Heart left ventricle (tissue), 16 donors: ENCODE data around the gene LSG1. TPM values are rescaled to one million over a fixed set of nuclear protein-coding genes. Genes with fewer than 3 reads are reported as not detected.

Source experiments
- ATAC-seq, 4 donors: fragments of 200-7000 bp; cut with Tn5 transposase; one replicate each; pipeline ENCODE4 v1.9.1; 2020 to 2022; ENCODE audit warnings: moderate library complexity in 4 of 4, mild to moderate bottlenecking in 3 of 4, moderate number of reproducible peaks in 1 of 4
- DNase-seq, 5 donors: peaks; one replicate each; pipeline ENCODE4 v3.0.0-alpha.2; 2020
- H3K27ac ChIP-seq, 12 donors: fragments of 200-600 bp; sonication (generic) in 4 of 12; one replicate each; pipeline versions ENCODE4 v1.5.0 to v1.8.0; 2016 to 2022; ENCODE audit warnings: mild to moderate bottlenecking in 2 of 12
- H3K27me3 ChIP-seq, 9 donors: fragments of 200-600 bp; sonication (generic) in 2 of 9; one replicate each; pipeline versions ENCODE4 v1.5.1 to v1.8.0; 2016 to 2022; ENCODE audit warnings: mild to moderate bottlenecking in 3 of 9
- H3K36me3 ChIP-seq, 9 donors: fragments of 200-600 bp; sonication (generic) in 2 of 9; one replicate each; pipeline versions ENCODE4 v1.5.0 to v1.8.0; 2018 to 2022; ENCODE audit warnings: mild to moderate bottlenecking in 2 of 9
- H3K4me1 ChIP-seq, 12 donors: fragments of 200-600 bp; sonication (generic) in 4 of 12; one replicate each; pipeline versions ENCODE4 v1.5.0 to v1.8.0; 2016 to 2022; ENCODE audit warnings: mild to moderate bottlenecking in 3 of 12
- H3K4me3 ChIP-seq, 12 donors: fragments of 200-600 bp; sonication (generic) in 4 of 12; one replicate each; pipeline versions ENCODE4 v1.5.0 to v1.8.0; 2017 to 2022; ENCODE audit warnings: mild to moderate bottlenecking in 9 of 12, moderate library complexity in 4 of 12
- H3K9me3 ChIP-seq, 12 donors: fragments of 200-600 bp; sonication (generic) in 4 of 12; one replicate each; pipeline versions ENCODE4 v1.5.0 to v1.8.0; 2016 to 2022; ENCODE audit warnings: mild to moderate bottlenecking in 1 of 12
- POLR2A ChIP-seq, 2 donors: fragments of 450-650 bp; IDR thresholded peaks; one replicate each; pipeline ENCODE4 v1.6.1; 2017; ENCODE audit warnings: antibody characterized with exemption in 2 of 2, mild to moderate bottlenecking in 2 of 2, moderate library complexity in 2 of 2
- WGBS, 4 donors: extraction: QIAGEN DNeasy Blood & Tissue Kit in 2 of 4; methylation state at CpG; one replicate each; pipeline versions ENCODE4 v1.1.5 to v1.1.7; 2013 to 2018; 5-methylcytosine and 5-hydroxymethylcytosine counted together
- intact Hi-C, 10 donors: fragments of 100-400 bp; cut with DNase I; formaldehyde crosslinking; loops; one replicate each; pipeline versions ENCODE4 v1.11.1 to v1.14.2; 2022
- polyA plus RNA-seq, 2 donors: library from polyadenylated mRNA; stranded (reverse); fragments of 200-250 nt; gene quantifications; one replicate each; pipeline ENCODE4 v1.2.3, GENCODE V29; 2013
- total RNA-seq, 9 donors: library from RNA; depleted of rRNA in 2 of 9; stranded (reverse); fragments of >200 nt in 2 of 9; fragmentation: NEBNext Ultra II Directional in 3 of 9; extraction: Animal tissue kit (Norgen Biotek cat#: 25700) in 3 of 9; gene quantifications; one replicate each; pipeline versions ENCODE4 v1.1.0 to v1.2.4, GENCODE V29; 2016 to 2023
- TF ChIP-seq, protein P1 (sequence below), 12 donors: fragments of 200-600 bp; sonication (generic) in 4 of 12; IDR thresholded peaks; one replicate each; pipeline versions ENCODE4 v1.5.0 to v1.8.0; 2018 to 2022; ENCODE audit warnings: antibody characterized with exemption in 12 of 12, mild to moderate bottlenecking in 5 of 12
- donor health status: ischemic (EF 13 %, LVEDD 7.1; RV severe dilation, severe dysfunction).
- donor health status: healthy with polysubstance abuse.
- donor health status: DM: no; HTN: yes; CAD: no.
- donor health status: DM: no; HTN: no; CAD: no.
- donor health status: ischemic (EF 25% LVEDD 6.9; RV normal size, moderate dysfunction).
- donor health status: ischemic (EF 25% LVEDD 5.7; RV mildly dilated, moderate dysfunction).
- donor health status: healthy.
- donor health status: DM: yes; HTN: yes; CAD: no.
- donor health status: ischemic (EF 35%, LVEDD 5.7; RV mildly dilated, moderate dysfunction).
- donor health status: nonischemic (EF 11% LVEDD 7.7; RV severe dilation, severe dysfunction).
- donor health status: DM: yes; HTN: yes; CAD: no.
- donor health status: PGD.
- donor health status: ischemic (EF 29% LVEDD 5.4; RV normal size, mild dysfunction).
- donor health status: nonischemic (EF 23%, LVEDD 6.1; RV moderate dilation, normal function).

The LSG1 gene
- total and polyA plus RNA-seq, 11 donors: 9.6 to 26.9 (median 18.9) TPM

DNA sequence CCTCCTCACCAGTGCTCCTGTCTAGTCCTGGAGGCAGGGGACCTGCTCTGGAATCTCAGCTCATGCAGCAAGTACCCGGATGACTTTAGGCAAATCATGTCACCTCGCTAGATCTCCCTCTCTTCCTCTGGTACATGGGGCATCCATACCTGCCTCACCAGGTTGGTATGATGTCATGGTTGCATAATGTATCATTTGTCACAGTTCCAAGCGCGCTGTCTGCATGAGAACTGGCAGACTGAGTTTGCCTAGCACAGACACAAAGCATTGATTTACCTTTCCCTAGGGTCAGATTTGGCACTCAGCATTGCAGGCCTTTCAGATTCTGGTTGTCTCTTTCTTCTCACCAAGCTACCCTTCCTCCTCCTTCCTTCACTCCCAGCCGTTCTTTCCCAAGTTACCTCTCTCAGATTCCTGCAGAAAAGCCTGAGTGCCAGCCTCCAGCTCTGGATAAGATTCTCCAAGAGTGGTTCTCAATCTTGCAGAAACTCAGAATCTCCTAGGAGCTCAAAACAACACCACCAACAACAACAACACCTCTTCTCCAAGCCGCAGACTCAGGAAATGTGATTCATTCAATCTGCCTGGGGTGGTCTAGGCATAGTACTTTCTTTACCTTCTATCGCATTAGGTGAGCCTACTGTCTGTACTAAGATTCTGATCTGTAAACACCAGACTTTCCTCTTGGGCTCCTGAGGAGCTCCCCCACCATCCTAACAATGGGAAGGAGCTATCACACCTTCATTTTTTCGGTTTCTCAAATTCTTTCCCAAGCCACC lies 43.2 kb upstream of the LSG1 start:
- Histone ChIP-seq H3K4me3 (no peak overlapping the region), H3K27me3 (no peaks in the 10 kb centered on the region), H3K36me3 (no peaks in the 10 kb centered on the region), H3K9me3 (peaks cover 0 to 3% (median 0%) of the 10 kb centered on the region in 12 donors), H3K4me1 (peaks cover 0 to 13% (median 9%) of the 10 kb centered on the region in 12 donors), H3K27ac (no peak overlapping the region)
- intact Hi-C loops: no loop called here
- TF ChIP-seq, protein P1, sequence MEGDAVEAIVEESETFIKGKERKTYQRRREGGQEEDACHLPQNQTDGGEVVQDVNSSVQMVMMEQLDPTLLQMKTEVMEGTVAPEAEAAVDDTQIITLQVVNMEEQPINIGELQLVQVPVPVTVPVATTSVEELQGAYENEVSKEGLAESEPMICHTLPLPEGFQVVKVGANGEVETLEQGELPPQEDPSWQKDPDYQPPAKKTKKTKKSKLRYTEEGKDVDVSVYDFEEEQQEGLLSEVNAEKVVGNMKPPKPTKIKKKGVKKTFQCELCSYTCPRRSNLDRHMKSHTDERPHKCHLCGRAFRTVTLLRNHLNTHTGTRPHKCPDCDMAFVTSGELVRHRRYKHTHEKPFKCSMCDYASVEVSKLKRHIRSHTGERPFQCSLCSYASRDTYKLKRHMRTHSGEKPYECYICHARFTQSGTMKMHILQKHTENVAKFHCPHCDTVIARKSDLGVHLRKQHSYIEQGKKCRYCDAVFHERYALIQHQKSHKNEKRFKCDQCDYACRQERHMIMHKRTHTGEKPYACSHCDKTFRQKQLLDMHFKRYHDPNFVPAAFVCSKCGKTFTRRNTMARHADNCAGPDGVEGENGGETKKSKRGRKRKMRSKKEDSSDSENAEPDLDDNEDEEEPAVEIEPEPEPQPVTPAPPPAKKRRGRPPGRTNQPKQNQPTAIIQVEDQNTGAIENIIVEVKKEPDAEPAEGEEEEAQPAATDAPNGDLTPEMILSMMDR (IDR thresholded peaks at IDR 0.05): no peak
- no peak for TF ChIP-seq POLR2A (IDR thresholded peaks at IDR 0.05)
- ATAC-seq: no peak
- WGBS, 4 donors: 91 to 98% (median 94%) methylated on average over 8 of the region's 8 CpGs
- no peak for DNase-seq

DNA sequence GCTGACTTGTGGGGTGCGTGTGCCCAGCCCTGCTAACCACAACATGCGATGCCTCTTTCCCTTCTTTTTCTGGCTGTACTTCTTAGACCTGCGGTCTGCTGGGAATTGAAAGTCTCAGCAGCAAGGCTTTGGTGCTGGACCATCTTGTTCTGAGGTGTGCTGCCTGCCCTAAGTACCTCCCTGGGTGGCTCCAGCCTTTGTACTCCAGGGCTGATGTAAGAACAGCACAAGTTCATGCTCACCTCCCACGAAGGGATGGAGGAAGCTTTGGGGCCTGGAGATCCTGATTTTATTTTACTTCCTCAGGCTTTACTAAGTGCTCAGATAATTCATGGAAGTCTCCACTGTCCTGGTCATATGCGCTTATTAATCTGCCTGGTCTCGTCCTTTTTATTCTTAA lies 42.6 kb upstream of the LSG1 start:
- H3K36me3 ChIP-seq: no peaks in the 10 kb centered on the region
- ATAC-seq (no peak), DNase-seq (no peak)
- H3K9me3 ChIP-seq: peaks cover 0 to 1% (median 0%) of the 10 kb centered on the region in 12 donors
- TF ChIP-seq, protein P1 (IDR thresholded peaks at IDR 0.05): no peak
- TF ChIP-seq POLR2A (IDR thresholded peaks at IDR 0.05): no peak
- intact Hi-C loops: no loop called here
- no peak overlapping the region for H3K27ac ChIP-seq
- peaks cover 0 to 13% (median 9%) of the 10 kb centered on the region in 12 donors for H3K4me1 ChIP-seq
- WGBS, 4 donors: 68 to 79% (median 72%) methylated on average over 6 of the region's 6 CpGs
- no peak overlapping the region for H3K4me3 ChIP-seq
- no peaks in the 10 kb centered on the region for H3K27me3 ChIP-seq

DNA sequence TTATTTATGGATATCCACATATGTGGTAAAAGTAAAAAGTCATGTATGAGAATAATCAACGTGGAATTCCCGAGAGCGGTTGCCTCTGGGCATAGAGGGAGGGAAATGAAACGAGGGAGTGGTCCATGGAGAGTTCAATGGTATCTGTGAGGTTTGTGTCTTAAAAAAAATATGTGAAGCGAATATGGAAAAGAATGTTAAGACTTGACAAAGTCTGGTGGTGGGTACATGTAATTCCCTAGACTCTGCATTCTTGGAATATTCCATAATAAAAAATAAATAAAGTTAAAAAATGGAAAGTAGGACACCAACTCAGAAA lies 42.1 kb upstream of the LSG1 start:
- ATAC-seq (no peak), DNase-seq (no peak)
- Histone ChIP-seq H3K4me3 (no peak overlapping the region), H3K4me1 (peaks cover 0 to 13% (median 9%) of the 10 kb centered on the region in 12 donors), H3K9me3 (no peaks in the 10 kb centered on the region), H3K27ac (no peak overlapping the region), H3K36me3 (no peaks in the 10 kb centered on the region), H3K27me3 (no peaks in the 10 kb centered on the region)
- 84 to 90% (median 87%) methylated on average over 5 of the region's 5 CpGs for WGBS, 4 donors
- TF ChIP-seq POLR2A (IDR thresholded peaks at IDR 0.05): no peak
- TF ChIP-seq, protein P1 (IDR thresholded peaks at IDR 0.05): no peak
- intact Hi-C loops: no loop called here

DNA sequence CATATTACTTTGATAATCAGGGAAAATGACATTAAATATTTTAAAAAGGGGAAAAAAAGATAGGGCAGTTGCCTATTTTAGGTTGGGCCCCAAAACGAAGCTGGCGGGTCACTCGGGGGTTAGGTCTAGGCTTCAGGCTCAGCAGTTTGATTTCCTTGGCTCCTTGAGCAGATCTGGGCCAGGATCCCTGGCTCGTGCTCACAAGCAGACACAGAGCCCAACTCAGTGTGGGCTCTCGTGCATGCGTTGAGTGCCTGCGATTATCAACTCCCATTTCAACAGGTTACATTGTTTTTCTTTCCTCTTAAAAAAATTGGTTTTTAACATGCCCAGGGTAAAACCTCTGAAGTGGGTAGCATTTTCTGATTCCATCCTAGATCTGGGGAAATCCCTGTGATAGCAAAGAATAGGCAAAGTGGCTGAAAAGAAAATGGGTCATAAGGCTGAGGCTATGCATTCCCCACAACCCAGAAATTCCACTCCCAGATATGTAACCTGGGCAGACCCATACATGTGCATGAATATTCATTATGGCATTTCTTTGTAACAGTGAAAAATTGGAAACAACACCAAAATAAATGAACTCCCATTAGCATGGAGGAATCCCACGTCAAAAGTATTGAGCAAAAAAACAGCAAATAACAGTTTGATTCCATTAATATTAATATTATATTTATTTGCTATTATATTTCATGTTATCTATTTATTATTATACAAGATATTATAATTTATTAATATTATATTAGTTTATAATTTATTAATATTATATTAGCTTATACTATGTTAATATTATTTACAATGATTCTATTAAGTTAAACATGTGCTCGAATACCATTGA lies 41.5 kb upstream of the LSG1 start:
- Histone ChIP-seq H3K36me3 (no peaks in the 10 kb centered on the region), H3K9me3 (no peaks in the 10 kb centered on the region), H3K27ac (no peak overlapping the region), H3K27me3 (no peaks in the 10 kb centered on the region), H3K4me1 (peaks cover 0 to 13% (median 9%) of the 10 kb centered on the region in 12 donors), H3K4me3 (no peak overlapping the region)
- no peak for DNase-seq
- intact Hi-C loops: no loop called here
- 61 to 76% (median 70%) methylated on average over 9 of the region's 9 CpGs for WGBS, 4 donors
- no peak for ATAC-seq
- TF ChIP-seq, protein P1 (IDR thresholded peaks at IDR 0.05): no peak
- no peak for TF ChIP-seq POLR2A (IDR thresholded peaks at IDR 0.05)
